SHP77 (cell line): ENCODE measurements around the gene VAV2.
"Not testable (repeated sequence)": the region's sequence is repeated elsewhere in the genome, so short reads cannot be mapped to it uniquely, and the experiment has no call there.

Experiments
- DNase-seq, 2 experiments: peaks; one replicate each; lab custom pipeline; 2025; lab: John Stamatoyannopoulos, UW

VAV2 gene

GRCh38 chr9:133996531-133997520, 4.7 kb upstream of the VAV2 start:
- DNase-seq, result no peak

DNA sequence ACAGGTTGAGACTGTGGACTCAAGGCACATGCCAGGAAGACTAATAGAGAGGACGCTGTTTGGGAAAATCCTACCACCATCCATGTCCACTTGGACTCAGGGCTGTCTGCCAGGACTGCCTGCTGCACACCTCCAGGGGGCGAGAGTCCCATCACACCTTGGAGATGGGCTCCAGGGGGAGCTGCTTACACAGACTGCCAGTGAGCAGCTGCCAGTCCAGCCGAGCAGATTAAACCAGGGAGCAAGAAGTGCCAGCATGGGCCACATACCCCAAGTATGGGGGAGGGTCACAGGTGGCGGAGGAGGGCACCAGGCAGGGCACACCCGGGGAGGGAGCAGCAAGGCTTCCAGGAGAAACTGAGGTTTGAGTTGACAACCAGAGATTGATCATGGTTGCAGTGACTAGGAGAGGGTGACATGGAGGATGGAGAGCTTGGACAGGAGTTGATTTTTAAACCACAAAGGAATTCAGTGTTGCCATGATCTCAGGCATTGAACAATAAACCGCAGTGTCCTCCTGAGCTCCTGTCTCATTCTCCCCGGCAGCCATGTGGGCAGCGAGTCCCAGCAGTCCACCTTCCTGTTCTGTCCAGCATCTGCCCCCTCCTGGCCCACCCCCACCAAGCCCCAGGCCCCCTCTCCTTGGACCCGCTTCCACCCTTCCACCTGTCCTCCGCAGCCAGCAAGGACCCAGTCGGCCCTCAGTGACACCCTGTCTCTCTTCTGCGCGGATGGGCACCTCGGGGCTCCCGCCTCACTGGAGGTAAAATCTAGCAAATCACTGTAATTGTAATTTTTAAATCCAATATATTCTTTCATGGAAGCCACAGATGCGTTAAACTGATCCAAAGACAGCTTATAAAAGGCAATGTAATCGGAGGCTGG, 3.1 kb upstream of the VAV2 start:
- peak; percentile 23 to 65 for DNase-seq

DNA sequence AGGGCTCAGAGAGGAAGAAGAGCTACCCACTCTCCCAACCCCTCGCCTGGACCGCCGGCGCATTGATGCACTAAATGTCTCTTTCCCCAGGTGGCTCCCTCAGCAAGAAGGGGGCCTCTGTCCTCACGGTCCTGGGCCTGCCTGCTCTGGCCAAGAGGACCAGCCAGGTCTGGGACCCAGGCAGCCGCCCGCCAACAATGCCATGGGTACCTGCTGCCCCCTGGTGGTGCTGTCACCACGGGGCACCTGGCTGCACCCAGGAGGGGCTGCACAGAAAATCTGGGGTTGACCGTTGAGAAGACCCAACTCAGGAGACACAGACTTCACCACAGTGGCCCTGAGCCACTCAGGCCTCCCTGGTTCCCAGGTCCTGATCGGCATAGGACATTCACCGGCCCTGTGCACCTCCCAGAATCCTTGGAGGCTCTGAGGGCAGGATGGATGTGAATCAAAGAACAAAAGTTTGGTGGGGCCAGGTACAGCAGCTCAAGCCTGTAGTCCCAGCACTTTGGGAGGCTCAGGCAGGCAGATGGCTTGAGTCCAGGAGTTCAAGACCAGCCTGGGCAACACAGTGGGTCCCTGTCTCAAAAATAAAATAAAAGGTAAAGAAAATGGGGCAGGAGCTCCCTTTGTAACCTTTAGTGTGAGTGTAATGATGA, 2.4 kb upstream of the VAV2 start:
- DNase-seq, result peak; percentile 48 to 58

DNA sequence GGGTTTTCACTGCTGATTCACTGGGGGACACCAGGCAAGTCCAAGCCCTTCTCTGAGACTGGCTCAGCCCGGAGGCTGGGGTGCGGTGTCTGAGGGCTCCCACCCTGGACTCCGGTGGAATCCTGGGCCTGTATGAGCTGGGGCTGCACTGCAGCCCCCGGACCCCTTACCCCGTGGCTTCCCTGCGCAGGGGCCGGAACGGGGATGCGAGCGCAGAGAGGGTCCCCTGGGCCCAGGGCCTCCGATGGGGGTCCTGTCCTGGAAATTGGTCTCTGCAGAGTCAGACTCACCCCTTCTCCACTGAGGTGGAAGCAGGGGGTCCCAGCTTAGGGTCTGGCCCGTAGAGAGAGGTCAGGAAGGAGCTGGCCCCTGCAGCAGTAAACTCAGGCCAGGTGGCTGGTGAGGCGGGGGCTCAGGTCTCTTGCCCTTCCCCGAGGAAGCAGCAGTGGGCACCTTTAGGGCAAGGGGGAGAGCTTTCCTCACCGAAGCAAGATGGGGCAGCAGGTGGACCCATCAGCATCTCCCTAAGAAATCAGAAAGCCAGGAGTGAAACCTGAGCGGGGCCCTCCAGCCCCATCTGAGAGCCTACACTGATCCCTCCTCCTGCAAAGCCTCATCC, 1.6 kb upstream of the VAV2 start:
- DNase-seq, result no peak

GRCh38 chr9:133992780-133993634, 883 bp upstream of the VAV2 start:
- DNase-seq, result peak; percentile 51 to 81

DNA sequence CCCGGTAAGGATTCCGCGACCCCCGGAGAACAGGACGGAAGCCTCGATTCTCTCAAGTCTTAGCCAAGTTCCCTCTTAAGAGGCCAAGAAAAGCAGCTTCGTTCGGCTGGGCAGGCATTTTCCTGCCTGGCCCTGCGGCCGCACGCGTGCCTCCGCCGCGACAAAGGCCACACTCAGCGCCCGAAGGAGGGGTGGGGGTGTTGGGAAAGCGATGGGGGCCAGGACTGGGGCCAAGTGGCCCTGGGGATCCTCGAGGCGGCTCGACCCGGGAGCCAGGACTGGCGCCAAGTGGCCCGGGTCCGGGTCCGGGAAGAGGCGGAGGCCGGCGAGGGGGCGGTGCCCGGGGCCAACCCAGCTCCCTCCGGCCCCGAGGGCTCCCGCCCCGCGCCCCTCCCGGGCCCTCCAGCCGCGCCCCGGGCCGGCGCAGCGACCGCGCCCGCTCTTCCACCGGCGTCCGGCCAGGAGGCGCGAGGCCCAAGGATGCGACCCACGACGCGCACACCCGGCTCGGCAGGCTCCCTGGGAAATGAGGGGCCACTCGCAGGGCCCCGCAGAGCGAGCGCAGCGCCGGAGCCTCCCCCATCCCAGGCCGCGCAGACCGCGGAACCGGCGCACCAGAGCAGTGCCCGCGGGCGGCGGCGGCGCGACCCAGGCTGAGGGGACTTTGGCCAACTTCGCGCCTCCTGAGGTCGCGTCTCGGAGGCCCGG, 756 bp downstream of the VAV2 start:
- no peak for DNase-seq

- DNase-seq, result peak in 1 of 2 experiments; percentile 17
Measured at GRCh38 chr9:133990366-133991213, 1.5 kb downstream of the VAV2 start.

DNA sequence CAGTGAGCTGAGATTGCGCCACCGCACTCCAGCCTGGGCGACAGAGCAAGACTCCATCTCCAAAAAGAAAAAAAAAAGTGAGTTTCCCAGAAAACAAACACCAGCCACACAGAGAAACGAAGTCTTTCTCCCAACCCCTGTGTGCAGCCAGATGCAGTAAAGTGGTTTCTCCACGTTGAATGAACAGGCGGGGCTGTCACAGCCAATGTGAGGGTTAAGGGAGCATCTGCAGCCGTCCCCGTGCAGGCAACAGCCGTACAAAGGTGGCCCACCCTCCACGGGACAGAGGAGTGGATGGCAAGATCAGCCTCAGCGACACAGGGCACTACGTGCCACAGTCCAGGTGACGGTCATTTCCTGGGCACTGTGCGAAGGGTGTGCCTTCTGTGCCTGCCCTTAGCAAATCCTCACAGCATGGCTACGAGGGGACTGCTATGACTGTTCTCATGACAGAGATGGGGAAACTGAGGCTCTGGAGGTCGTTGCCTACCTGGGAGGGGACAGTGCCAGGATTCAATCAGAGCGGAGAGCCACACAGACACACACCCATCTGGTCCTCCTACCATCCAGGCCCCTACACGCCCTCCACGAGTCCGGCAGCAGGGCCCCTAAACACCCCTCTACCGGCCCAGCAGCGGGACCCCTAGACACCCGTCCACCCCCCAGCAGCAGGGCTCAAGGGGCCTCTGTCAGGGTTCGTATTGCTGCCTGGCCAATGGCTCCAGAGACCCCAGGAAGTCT, 2.3 kb downstream of the VAV2 start:
- no peak for DNase-seq

DNA sequence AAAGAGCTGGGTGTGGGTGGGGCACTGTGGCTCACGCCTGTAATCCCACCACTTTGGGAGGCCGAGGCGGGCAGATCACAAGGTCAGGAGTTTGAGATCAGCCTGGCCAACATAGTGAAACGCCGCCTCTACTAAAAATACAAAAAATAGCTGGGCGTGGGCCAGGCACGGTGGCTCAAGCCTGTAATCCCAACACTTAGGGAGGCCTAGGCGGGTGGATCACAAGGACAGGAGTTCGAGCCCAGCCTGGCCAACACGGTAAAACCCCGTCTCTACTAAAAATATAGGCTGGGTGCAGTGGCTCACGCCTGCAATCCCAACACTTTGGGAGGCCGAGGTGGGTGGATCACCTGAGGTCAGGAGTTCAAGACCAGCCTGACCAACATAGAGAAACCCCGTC, 3.4 kb downstream of the VAV2 start:
- DNase-seq, result not testable (repeated sequence)

DNA sequence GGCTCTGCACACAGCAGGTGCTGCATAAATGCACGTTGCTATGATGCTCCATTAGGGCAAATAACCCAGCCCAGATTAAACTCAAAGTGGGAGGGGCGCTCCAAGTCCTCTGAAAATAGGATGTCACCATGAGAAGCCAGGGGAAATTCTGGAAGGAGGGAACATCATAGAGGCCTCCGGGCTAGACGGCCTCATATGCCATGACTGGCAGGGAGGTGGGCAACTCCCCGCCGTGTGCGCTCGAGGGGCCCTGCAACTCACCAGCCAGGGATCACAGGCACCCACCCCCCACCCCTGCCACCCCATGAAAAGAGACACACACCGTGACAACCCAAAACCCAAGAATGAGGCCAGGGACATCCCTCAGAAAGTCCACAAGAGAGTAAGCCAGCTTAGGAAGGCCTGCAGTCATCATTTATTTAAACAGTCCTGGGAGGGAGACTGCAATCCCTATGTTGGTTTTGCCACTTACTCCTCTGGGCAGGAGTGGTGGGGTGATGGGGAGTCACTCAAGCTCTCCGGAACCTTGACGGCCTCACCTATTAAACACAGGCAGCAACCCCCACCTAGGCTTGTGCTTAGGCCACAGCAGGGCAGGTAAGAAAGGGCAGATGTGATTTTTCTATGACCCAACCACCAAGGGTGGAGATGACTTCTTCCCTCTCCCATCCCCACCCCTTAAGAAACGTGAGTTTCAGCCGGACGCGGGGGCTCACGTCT, 4.0 kb downstream of the VAV2 start:
- DNase-seq, result no peak

DNA sequence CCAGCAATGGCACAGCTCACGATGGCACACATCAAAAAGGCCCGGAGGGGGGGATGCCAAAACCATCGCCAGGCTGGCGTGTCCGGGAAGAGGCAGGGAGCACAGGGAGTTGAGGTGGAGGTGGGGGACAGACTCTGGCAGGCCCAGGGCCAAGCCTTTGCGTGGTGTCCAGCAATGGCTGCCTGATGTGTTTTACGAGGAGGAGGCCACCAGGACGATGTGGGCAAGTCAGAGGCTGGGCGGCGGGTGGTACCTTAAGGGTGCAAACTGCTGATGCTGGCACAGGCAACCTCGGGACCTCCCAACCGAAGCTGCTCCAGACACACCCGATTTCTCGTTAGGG, 4.7 kb downstream of the VAV2 start:
- DNase-seq, result no peak

DNA sequence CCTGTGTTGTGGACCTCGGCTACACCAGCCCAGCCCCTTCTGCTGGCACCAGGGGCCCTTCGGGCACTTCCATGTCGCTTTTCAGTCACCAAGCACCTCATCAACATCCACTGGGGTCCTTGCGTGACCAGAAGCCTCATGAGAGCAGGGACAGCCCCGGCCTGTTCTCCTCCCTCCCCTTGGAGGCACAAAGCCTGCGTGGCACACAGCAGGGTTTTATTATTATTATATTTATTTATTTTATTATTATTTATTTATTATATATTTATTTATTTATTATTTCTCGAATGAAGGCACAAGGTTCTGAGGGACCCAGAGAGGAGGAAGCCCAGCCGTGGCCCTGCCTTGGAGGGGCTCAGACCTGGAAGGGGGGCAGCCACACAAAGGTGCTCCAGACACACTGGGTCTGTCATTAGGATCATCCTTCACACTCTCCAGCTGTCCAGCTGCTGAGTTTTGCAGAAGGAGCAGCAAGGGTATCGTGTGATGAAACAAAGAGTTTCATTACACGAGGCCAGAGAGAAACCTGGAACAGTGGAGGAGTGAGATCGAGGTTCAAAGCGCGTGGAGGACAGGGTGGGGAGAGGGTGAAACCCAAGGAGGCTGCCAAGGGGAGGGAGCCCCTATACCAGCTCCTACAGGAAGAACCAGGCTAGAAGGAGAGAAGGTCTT, 5.2 kb downstream of the VAV2 start:
- no peak for DNase-seq

- DNase-seq, result no peak
Measured at GRCh38 chr9:133986061-133986460, 6.1 kb downstream of the VAV2 start.

DNA sequence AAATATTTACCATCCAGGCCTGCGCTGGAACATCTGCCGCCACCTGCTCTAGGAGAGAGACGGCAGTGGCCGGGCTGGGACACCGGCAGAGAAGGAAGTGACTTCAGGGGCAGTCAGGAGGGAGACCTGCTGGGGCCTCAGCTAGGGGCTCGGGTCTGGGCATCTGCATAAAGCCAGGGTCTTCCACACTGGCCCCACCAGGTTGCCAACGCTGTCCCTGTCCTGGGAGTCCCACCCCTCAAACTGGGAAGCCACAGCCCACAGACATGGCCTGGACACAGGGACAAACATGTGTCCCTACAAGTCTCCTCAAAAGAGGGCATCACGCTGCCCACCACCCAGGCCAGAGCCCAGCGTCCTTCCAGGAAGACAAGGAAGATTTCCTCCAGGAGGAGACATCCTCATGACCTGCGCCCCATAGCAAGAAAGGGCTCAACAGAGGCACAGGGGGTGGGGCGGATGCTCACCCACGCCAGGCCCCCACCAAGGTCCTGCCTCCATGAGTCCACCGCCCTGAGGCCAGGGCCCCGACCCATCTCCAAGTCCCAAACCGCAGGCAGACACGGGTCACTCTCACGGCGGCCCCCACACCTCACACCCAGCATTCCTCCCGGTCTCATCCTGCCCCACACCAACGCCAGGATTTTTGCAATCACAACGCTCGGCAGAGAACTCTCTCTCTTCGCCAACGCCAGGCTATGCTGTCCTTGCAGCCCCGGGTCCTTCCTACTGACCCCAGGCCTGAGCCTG, 9.0 kb downstream of the VAV2 start:
- DNase-seq, result no peak

GRCh38 chr9:133981958-133982681, 10.0 kb downstream of the VAV2 start:
- DNase-seq, result no peak

DNA sequence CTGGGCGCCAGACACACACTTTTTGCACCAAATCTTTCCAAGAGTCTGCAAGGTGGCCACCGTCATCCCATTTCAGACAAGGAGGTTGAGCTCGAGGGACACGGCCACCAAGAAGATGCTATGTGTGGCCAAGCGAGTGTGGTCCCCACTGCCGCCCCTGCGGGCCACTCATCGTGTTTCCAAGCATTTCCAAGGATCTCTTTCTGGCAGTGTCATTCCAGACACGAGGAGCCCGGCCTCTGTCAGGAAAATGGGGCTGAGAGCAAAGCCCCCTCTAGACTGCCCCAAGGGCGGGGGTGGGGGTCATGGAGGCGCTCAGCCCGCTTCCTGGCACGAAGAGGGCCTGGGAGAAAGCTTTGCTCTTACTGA, 10.6 kb downstream of the VAV2 start:
- DNase-seq, result no peak
